Measurements from ENCODE around the gene RAD51B. TPM values are rescaled to one million over a fixed set of nuclear protein-coding genes. Genes with fewer than 3 reads are reported as not detected.

Gene RAD51B
- total RNA-seq, 4 donors from 2014 or later = 8.9 to 30.3 (median 10.4) TPM

DNA sequence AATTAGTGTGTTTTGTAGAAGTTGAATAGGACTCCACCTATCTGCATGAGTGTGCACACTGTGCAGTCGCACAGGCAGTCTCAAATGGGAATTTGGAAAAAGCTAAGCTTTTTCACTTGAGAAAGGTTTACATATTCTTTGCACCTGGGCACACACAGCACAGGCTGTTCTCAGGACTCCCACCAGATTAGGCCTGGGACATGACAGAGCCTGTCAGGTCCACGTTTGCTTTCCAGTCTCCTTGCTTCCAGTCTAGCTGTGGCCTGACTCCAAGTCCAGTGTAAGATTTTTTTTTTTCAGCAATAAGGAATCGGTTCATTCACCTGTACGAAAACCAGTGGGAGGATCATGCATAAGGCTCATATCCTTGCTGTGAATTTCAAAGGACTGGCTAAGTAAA is 792.0 kb downstream of the RAD51B start:
- no peak for ATAC-seq (ENCODE audit: low FRiP score)
- TF ChIP-seq, protein P1, sequence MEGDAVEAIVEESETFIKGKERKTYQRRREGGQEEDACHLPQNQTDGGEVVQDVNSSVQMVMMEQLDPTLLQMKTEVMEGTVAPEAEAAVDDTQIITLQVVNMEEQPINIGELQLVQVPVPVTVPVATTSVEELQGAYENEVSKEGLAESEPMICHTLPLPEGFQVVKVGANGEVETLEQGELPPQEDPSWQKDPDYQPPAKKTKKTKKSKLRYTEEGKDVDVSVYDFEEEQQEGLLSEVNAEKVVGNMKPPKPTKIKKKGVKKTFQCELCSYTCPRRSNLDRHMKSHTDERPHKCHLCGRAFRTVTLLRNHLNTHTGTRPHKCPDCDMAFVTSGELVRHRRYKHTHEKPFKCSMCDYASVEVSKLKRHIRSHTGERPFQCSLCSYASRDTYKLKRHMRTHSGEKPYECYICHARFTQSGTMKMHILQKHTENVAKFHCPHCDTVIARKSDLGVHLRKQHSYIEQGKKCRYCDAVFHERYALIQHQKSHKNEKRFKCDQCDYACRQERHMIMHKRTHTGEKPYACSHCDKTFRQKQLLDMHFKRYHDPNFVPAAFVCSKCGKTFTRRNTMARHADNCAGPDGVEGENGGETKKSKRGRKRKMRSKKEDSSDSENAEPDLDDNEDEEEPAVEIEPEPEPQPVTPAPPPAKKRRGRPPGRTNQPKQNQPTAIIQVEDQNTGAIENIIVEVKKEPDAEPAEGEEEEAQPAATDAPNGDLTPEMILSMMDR (IDR thresholded peaks at IDR 0.05) = no peak
- no peak for DNase-seq (ENCODE audit: low spot score)

DNA sequence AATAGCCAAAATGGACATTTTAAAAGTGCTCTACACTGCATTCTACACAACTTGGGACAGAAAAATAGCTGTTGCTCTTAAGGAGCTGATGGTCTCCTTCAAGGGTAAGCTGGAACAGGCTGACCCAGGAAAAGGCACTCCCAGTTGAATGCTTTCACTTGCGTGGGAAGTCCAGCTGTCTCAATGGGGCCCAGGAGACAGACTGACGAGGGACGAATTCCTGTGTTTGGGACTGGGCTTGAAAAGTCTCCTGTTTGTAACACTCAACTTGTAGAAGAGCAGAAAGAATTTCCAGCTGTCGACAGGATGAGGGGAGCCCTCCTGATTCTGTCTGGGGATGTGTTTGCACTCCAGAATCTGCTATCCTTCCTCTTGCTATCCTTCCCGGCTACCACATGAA is 792.5 kb downstream of the RAD51B start:
- ATAC-seq (ENCODE audit: low FRiP score) (no peak), DNase-seq (ENCODE audit: low spot score) (no peak)
- TF ChIP-seq, protein P1 (IDR thresholded peaks at IDR 0.05) = no peak

DNA sequence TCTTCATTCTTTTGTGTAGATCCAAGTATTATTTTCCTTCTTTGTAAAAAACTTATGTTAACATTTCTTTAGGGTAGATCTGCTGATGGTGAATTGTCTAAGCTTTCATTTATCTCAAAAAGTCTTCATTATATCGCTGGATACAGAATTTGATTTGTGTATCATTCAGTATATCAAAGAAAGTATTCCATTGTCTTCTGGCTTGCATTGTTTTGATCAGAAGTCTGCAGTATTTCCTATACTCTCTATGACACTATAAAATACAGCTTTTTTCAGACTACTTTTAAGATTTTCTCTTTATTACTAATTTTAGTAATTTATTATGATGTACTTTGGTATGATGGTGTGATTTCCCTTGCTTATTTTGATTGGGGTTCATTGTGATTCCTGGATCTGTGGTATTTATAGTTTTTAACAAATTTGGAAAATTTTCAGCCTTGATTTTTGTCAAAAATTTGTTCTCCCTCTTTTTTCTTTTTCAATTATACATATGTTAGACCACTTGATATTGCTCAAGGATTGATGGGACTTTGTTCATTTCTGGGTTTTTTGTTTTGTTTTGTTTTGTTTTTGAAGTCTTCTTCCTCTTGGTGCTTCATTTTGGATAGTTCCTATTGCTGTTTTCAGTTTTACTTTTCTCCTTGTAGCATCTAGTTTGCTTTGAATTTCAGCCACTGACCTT is 796.8 kb downstream of the RAD51B start:
- TF ChIP-seq, protein P1 (IDR thresholded peaks at IDR 0.05) = no peak
- no peak for ATAC-seq (ENCODE audit: low FRiP score)
- no peak for DNase-seq (ENCODE audit: low spot score)

DNA sequence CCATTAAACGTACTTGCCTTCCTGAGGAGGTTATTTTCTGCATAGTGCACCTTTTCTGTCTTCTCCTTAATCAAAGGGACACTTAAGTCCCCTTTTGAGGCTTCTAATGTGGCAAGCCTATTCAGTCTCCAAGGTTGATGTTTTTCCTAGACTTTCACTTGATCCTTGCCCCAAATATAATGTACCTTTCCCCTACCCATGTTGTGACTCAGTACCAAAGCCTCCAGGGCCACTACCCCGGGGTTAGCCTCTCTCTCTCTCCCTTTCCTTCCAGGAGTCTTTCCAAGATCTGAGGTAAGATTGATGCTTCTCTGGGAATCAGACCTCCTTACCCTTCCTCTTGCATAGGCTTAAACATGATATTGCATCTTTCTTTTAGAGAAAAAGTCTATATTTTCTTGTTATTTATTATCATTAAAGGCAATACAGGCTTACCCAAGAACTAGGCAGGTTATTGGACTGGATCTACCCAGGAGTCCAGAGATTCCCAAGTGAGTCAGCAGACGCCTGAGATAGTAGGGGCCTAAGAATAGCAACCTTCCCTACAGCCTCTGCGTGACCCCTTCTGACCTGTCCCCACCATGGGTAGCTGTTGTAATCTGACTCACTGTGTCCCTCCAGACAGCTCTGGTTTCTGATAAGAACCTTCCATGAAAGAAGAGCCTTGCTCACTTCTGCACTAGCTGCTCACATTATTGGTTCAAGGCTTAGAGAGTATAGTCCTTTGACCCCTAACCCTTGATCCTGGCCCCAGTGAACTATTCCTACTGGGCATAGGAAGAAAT is 800.4 kb downstream of the RAD51B start:
- DNase-seq (ENCODE audit: low spot score) (no peak), ATAC-seq (ENCODE audit: low FRiP score) (no peak)
- TF ChIP-seq, protein P1 (IDR thresholded peaks at IDR 0.05) = no peak

DNA sequence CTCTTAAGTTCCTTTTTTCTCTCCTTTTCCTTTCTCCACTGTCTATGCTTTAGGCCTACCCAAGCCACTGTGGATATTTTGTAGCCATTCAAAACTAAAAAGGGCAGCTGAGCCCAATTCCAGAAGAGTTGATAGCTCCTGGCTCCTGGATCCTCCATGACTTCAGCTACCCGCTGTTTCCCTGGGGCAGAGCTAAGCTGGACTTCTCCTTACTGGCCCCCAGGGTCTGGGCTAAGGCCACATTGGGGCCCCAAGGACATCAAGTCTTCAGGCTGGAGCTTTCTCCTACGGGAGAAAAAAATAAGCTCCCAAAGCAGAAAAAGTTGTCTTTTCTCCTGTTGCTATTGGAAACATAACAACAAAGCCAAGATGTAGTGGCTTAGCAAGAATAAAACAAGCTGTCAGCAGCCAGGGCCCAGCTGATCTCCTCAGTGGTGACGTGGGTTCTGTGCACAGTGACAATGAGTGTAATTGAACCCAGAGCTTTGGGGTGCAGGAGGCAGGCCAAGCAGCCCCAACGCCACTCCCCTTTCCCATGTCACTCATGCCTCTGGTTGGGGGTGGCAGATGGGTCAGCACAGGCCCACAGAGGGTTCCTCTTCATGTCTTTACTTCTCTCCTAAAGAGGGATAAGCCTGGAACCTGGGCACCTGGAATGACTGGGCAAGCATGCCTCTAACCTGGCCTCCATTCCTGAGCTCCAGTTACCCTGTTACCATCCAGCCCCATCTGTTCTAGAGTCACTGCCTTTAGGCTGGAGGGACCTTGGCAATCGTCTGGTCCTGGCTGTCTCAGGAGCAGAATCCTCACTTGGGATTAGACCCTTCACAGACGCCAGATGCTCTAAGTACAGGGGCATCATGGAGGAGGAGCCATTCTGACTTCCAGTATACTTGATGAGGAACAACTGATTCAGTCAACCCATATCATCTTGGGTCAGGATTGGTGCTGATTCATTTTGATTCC is 802.1 kb downstream of the RAD51B start:
- TF ChIP-seq, protein P1 (IDR thresholded peaks at IDR 0.05) = no peak
- ATAC-seq (ENCODE audit: low FRiP score) = no peak
- no peak for DNase-seq (ENCODE audit: low spot score)

DNA sequence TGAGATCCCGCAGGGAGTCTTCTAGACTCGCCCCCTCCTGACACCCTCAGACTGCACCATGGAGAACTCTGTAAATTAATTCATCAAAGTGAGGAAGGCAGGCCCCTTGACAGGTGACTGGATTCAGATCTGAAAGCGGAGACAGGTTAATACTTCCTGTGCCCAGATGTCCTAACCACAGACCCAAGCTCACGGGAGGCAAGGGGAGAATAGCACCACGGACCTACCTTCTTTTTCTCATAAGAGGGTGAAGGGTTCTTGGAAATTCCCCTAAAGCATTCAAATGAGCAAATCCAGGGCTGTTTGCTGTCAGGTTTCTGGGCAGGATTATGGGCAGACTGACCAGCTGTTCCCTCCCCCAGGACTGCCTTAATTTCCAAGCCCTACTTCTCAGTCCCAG is 803.3 kb downstream of the RAD51B start:
- DNase-seq (ENCODE audit: low spot score) (no peak), ATAC-seq (ENCODE audit: low FRiP score) (no peak)
- TF ChIP-seq, protein P1 (IDR thresholded peaks at IDR 0.05) = no peak

Measured in omental fat pad (tissue), 4 donors.